ENCODE results near the gene TTC21A.
"Not testable (repeated sequence)": the region's sequence is repeated elsewhere in the genome, so short reads cannot be mapped to it uniquely, and the experiment has no call there.

The TTC21A gene

GRCh38 chr3:39107388-39108199 lies at the start of gene TTC21A, which contains the start of gene GORASP1:
TTC21A (plus strand) TSS chr3:39107680; CDS start chr3:39107838, 158 bp downstream.
GORASP1 (minus strand) TSS chr3:39107627; CDS start chr3:39107541, 86 bp downstream.
- peak; percentile 73 for ATAC-seq
- Mint-ChIP-seq H3K4me3 (peak within 1 kb of the TSS; percentile 91), H3K4me1 (peaks cover 57% of the 10 kb centered on the region), H3K27me3 (no peaks in the 10 kb centered on the region), H3K27ac (peak within 1 kb of the TSS; percentile 85), H3K36me3 (peaks cover 7% of the 10 kb centered on the region), H3K9me3 (no peaks in the 10 kb centered on the region)

GRCh38 chr3:39061228-39061627 lies 46.3 kb upstream of the TTC21A start:
- not testable (repeated sequence) for ATAC-seq, H3K27me3 Mint-ChIP-seq, H3K4me3 Mint-ChIP-seq, H3K27ac Mint-ChIP-seq, H3K9me3 Mint-ChIP-seq
- Mint-ChIP-seq H3K36me3 (peaks cover 18% of the 10 kb centered on the region), H3K4me1 (peaks cover 48% of the 10 kb centered on the region)

- Mint-ChIP-seq H3K4me3 (no peak overlapping the region), H3K36me3 (peaks cover 25% of the 10 kb centered on the region), H3K27ac (peak overlapping the region; percentile 60), H3K4me1 (peaks cover 38% of the 10 kb centered on the region), H3K27me3 (no peaks in the 10 kb centered on the region), H3K9me3 (no peaks in the 10 kb centered on the region)
- ATAC-seq = no peak
Measured at GRCh38 chr3:39062180-39062579, 45.3 kb upstream of the TTC21A start.

GRCh38 chr3:39063143-39063542 lies 44.3 kb upstream of the TTC21A start:
- Mint-ChIP-seq H3K9me3 (no peaks in the 10 kb centered on the region), H3K36me3 (peaks cover 31% of the 10 kb centered on the region), H3K27me3 (no peaks in the 10 kb centered on the region), H3K4me1 (peaks cover 34% of the 10 kb centered on the region), H3K27ac (peak overlapping the region; percentile 60), H3K4me3 (no peak overlapping the region)
- ATAC-seq = no peak

GRCh38 chr3:39064646-39065045 lies 42.8 kb upstream of the TTC21A start:
- Mint-ChIP-seq H3K27ac (peak overlapping the region; percentile 55), H3K4me1 (peaks cover 24% of the 10 kb centered on the region), H3K36me3 (peaks cover 27% of the 10 kb centered on the region), H3K9me3 (no peaks in the 10 kb centered on the region), H3K27me3 (no peaks in the 10 kb centered on the region), H3K4me3 (no peak overlapping the region)
- ATAC-seq = no peak

GRCh38 chr3:39065197-39065596 lies 42.3 kb upstream of the TTC21A start:
- H3K9me3 Mint-ChIP-seq = no peaks in the 10 kb centered on the region
- peaks cover 29% of the 10 kb centered on the region for H3K36me3 Mint-ChIP-seq
- ATAC-seq = peak; percentile 96
- no peaks in the 10 kb centered on the region for H3K27me3 Mint-ChIP-seq
- peaks cover 24% of the 10 kb centered on the region for H3K4me1 Mint-ChIP-seq
- peak overlapping the region; percentile 55 for H3K27ac Mint-ChIP-seq
- H3K4me3 Mint-ChIP-seq = no peak overlapping the region

GRCh38 chr3:39067286-39067685 lies 40.2 kb upstream of the TTC21A start:
- Mint-ChIP-seq H3K36me3 (peaks cover 41% of the 10 kb centered on the region), H3K4me1 (peaks cover 15% of the 10 kb centered on the region), H3K27ac (no peak overlapping the region), H3K27me3 (no peaks in the 10 kb centered on the region), H3K4me3 (no peak overlapping the region), H3K9me3 (no peaks in the 10 kb centered on the region)
- no peak for ATAC-seq

GRCh38 chr3:39068556-39068955 lies 38.9 kb upstream of the TTC21A start:
- no peaks in the 10 kb centered on the region for H3K27me3 Mint-ChIP-seq
- no peak overlapping the region for H3K4me3 Mint-ChIP-seq
- ATAC-seq = no peak
- peaks cover 10% of the 10 kb centered on the region for H3K4me1 Mint-ChIP-seq
- peaks cover 54% of the 10 kb centered on the region for H3K36me3 Mint-ChIP-seq
- H3K9me3 Mint-ChIP-seq = no peaks in the 10 kb centered on the region
- no peak overlapping the region for H3K27ac Mint-ChIP-seq

GRCh38 chr3:39075910-39076309 lies 31.6 kb upstream of the TTC21A start:
- Mint-ChIP-seq H3K27me3 (no peaks in the 10 kb centered on the region), H3K4me1 (peaks cover 5% of the 10 kb centered on the region), H3K36me3 (peaks cover 59% of the 10 kb centered on the region), H3K9me3 (no peaks in the 10 kb centered on the region), H3K4me3 (no peak overlapping the region), H3K27ac (peak overlapping the region; percentile 50)
- ATAC-seq = no peak

GRCh38 chr3:39079530-39079929 lies 27.9 kb upstream of the TTC21A start:
- Mint-ChIP-seq H3K4me1 (peaks cover 17% of the 10 kb centered on the region), H3K9me3 (no peaks in the 10 kb centered on the region), H3K36me3 (peaks cover 50% of the 10 kb centered on the region), H3K27me3 (no peaks in the 10 kb centered on the region), H3K27ac (no peak overlapping the region), H3K4me3 (no peak overlapping the region)
- no peak for ATAC-seq

GRCh38 chr3:39080026-39080425 lies 27.5 kb upstream of the TTC21A start:
- Mint-ChIP-seq H3K27me3 (no peaks in the 10 kb centered on the region), H3K4me3 (no peak overlapping the region), H3K4me1 (peaks cover 17% of the 10 kb centered on the region), H3K36me3 (peaks cover 45% of the 10 kb centered on the region), H3K27ac (no peak overlapping the region), H3K9me3 (no peaks in the 10 kb centered on the region)
- no peak for ATAC-seq

GRCh38 chr3:39082666-39083313 lies 24.7 kb upstream of the TTC21A start:
- Mint-ChIP-seq H3K4me1 (peaks cover 28% of the 10 kb centered on the region), H3K4me3 (no peak overlapping the region), H3K36me3 (peaks cover 43% of the 10 kb centered on the region), H3K9me3 (no peaks in the 10 kb centered on the region), H3K27me3 (no peaks in the 10 kb centered on the region), H3K27ac (no peak overlapping the region)
- ATAC-seq = no peak

GRCh38 chr3:39086144-39086543 lies 21.3 kb upstream of the TTC21A start:
- ATAC-seq = peak; percentile 92
- Mint-ChIP-seq H3K27me3 (no peaks in the 10 kb centered on the region), H3K4me3 (no peak overlapping the region), H3K9me3 (no peaks in the 10 kb centered on the region), H3K4me1 (peaks cover 28% of the 10 kb centered on the region), H3K27ac (no peak overlapping the region), H3K36me3 (peaks cover 53% of the 10 kb centered on the region)

GRCh38 chr3:39088456-39088855 lies 19.0 kb upstream of the TTC21A start:
- no peaks in the 10 kb centered on the region for H3K27me3 Mint-ChIP-seq
- H3K36me3 Mint-ChIP-seq = peaks cover 45% of the 10 kb centered on the region
- ATAC-seq = no peak
- H3K27ac Mint-ChIP-seq = no peak overlapping the region
- no peaks in the 10 kb centered on the region for H3K9me3 Mint-ChIP-seq
- H3K4me3 Mint-ChIP-seq = no peak overlapping the region
- peaks cover 17% of the 10 kb centered on the region for H3K4me1 Mint-ChIP-seq

GRCh38 chr3:39088889-39089288 lies 18.6 kb upstream of the TTC21A start:
- Mint-ChIP-seq H3K4me1 (peaks cover 17% of the 10 kb centered on the region), H3K27ac (no peak overlapping the region), H3K27me3 (no peaks in the 10 kb centered on the region), H3K9me3 (no peaks in the 10 kb centered on the region), H3K36me3 (peaks cover 46% of the 10 kb centered on the region), H3K4me3 (no peak overlapping the region)
- no peak for ATAC-seq

- Mint-ChIP-seq H3K9me3 (no peaks in the 10 kb centered on the region), H3K27ac (no peak overlapping the region), H3K27me3 (no peaks in the 10 kb centered on the region), H3K4me3 (no peak overlapping the region), H3K36me3 (peaks cover 57% of the 10 kb centered on the region), H3K4me1 (peaks cover 10% of the 10 kb centered on the region)
- ATAC-seq = no peak
Measured at GRCh38 chr3:39090922-39091321, 16.6 kb upstream of the TTC21A start.

Measured in stimulated activated memory B cell treated with anti-CD40 and anti-IgM and Interleukin-4, amounts not matched to agents 10 μg/mL and 1 μg/mL and 100 μg/mL, for 72 hours (primary cell).